B cell (primary cell): ENCODE data around the gene PDCD4. TPM values are rescaled to one million over a fixed set of nuclear protein-coding genes. Genes with fewer than 3 reads are reported as not detected.

ENCODE experiments used
- ATAC-seq: fragments of 200-7000 bp; cut with Tn5 transposase; one replicate; pipeline ENCODE4 v1.10.0; 2021; ENCODE audit warnings: low read depth, mild to moderate bottlenecking, moderate number of reproducible peaks, moderate library complexity
- CTCF ChIA-PET: fragments of 350-600 bp; sonication (Branson Sonifier 250); formaldehyde crosslinking; loops from one replicate; lab custom pipeline; 2021; ENCODE audit warnings: antibody characterized with exemption, inconsistent platforms; lab: Charles Lee
- POLR2A ChIA-PET: fragments of 350-600 bp; sonication (Branson Sonifier 250); formaldehyde crosslinking; loops from one replicate; lab custom pipeline; 2021; ENCODE audit warnings: antibody characterized with exemption; lab: Charles Lee
- DNase-seq: peaks from one replicate; pipeline ENCODE4 v3.0.0; 2013
- H2AFZ ChIP-seq: 2 replicates; pipeline ENCODE4 v1.6.1; 2012; ENCODE audit warnings: mild to moderate bottlenecking, low read depth, low read length; ENCODE audit not compliant: insufficient read depth, poor library complexity, severe bottlenecking
- H3K27ac ChIP-seq, 2 donors: 1 replicate in 1 of 2; 2 replicates in 1 of 2; pipeline ENCODE4 v1.5.1; 2012 to 2013; ENCODE audit warnings: low read length in 2 of 2, mild to moderate bottlenecking in 2 of 2, moderate library complexity in 1 of 2
- H3K27me3 ChIP-seq, 4 experiments: fragments of 200-600 bp in 1 of 4; sonication (generic) in 1 of 4; replicated peaks in 1 of 4; 1 replicate in 2 of 4; 2 replicates in 2 of 4; pipeline versions ENCODE4 v1.6.1 to v1.7.0; 2013 to 2016; ENCODE audit warnings: low read length in 3 of 4, mild to moderate bottlenecking in 2 of 4, mixed read lengths in 1 of 4, moderate library complexity in 1 of 4; ENCODE audit not compliant: insufficient read depth in 4 of 4, control insufficient read depth in 3 of 4; ENCODE audit errors: control extremely low read depth in 1 of 4
- H3K36me3 ChIP-seq, 2 experiments: replicated peaks in 1 of 2; 1 replicate in 1 of 2; 2 replicates in 1 of 2; pipeline versions ENCODE4 v1.6.1 to v1.7.1; 2013; ENCODE audit warnings: low read length in 1 of 2; ENCODE audit not compliant: insufficient read depth in 2 of 2, control insufficient read depth in 1 of 2; ENCODE audit errors: control extremely low read depth in 1 of 2, extremely low read depth in 1 of 2
- H3K4me1 ChIP-seq, 2 donors: fragments of 200-600 bp in 1 of 2; sonication (generic) in 1 of 2; 1 replicate in 1 of 2; 2 replicates in 1 of 2; pipeline versions ENCODE4 v1.5.1 to v1.6.1; 2013 to 2017; ENCODE audit warnings: low read length in 2 of 2; ENCODE audit not compliant: control insufficient read depth in 2 of 2, insufficient read depth in 2 of 2
- H3K4me2 ChIP-seq: replicated peaks from 2 replicates; pipeline ENCODE3; 2012; ENCODE audit warnings: mild to moderate bottlenecking, low read depth, low read length; ENCODE audit not compliant: poor library complexity, severe bottlenecking
- H3K4me3 ChIP-seq, 5 experiments: fragments of 200-600 bp in 1 of 5; sonication (generic) in 1 of 5; 1 replicate in 3 of 5; 2 replicates in 2 of 5; pipeline versions ENCODE4 v1.5.1 to v1.7.0; 2011 to 2016; ENCODE audit warnings: low read length in 4 of 5, mild to moderate bottlenecking in 4 of 5, low read depth in 2 of 5, control low read depth in 1 of 5, moderate library complexity in 1 of 5; ENCODE audit not compliant: insufficient read depth in 1 of 5; ENCODE audit errors: control extremely low read depth in 1 of 5, extremely low read depth in 1 of 5
- H3K79me2 ChIP-seq: fragments of 200-600 bp; sonication (generic); one replicate; pipeline ENCODE4 v1.6.0; 2016; ENCODE audit warnings: low read length; ENCODE audit not compliant: control insufficient read depth, insufficient read depth
- H3K9ac ChIP-seq: fragments of 200-600 bp; sonication (generic); 2 replicates; pipeline ENCODE4 v1.6.1; 2017; ENCODE audit warnings: mild to moderate bottlenecking, low read length, moderate library complexity
- H3K9me3 ChIP-seq, 3 donors: one replicate each; pipeline versions ENCODE4 v1.6.1 to v1.7.1; 2013; ENCODE audit warnings: low read length in 2 of 3; ENCODE audit not compliant: control insufficient read depth in 2 of 3, insufficient read depth in 1 of 3; ENCODE audit errors: control extremely low read depth in 1 of 3
- H4K20me1 ChIP-seq: 2 replicates; pipeline ENCODE4 v1.6.0; 2012; ENCODE audit warnings: mild to moderate bottlenecking, low read length; ENCODE audit not compliant: insufficient read depth, control insufficient read depth, poor library complexity, severe bottlenecking
- H3K27ac Mint-ChIP-seq: one replicate; pipeline ENCODE4 v1.8.0; 2021; ENCODE audit warnings: mixed read lengths
- H3K27me3 Mint-ChIP-seq: one replicate; pipeline ENCODE4 v1.8.0; 2021; ENCODE audit warnings: mixed read lengths
- H3K4me1 Mint-ChIP-seq: one replicate; pipeline ENCODE4 v1.8.0; 2021; ENCODE audit warnings: mixed read lengths
- H3K4me3 Mint-ChIP-seq: one replicate; pipeline ENCODE4 v1.8.0; 2021; ENCODE audit warnings: mixed read lengths
- H3K9me3 Mint-ChIP-seq: one replicate; pipeline ENCODE4 v1.8.0; 2022; ENCODE audit warnings: mixed read lengths; ENCODE audit not compliant: insufficient read depth
- CTCF ChIP-seq: fragments of 200-600 bp; IDR thresholded peaks from one replicate; pipeline ENCODE4 v1.8.0; 2022; ENCODE audit warnings: antibody characterized with exemption, mild to moderate bottlenecking
- EZH2 ChIP-seq: IDR thresholded peaks from 2 replicates; pipeline ENCODE4 v1.6.1; 2012; ENCODE audit warnings: borderline replicate concordance, low read depth, mild to moderate bottlenecking, moderate library complexity, low read length; ENCODE audit not compliant: insufficient read depth, poor library complexity, severe bottlenecking
- WGBS: methylation state at CpG from one replicate; pipeline ENCODE4 v1.1.5; 2013; ENCODE audit warnings: missing lambda C conversion rate; ENCODE audit not compliant: insufficient coverage; 5-methylcytosine and 5-hydroxymethylcytosine counted together
- intact Hi-C: fragments of 100-400 bp; cut with micrococcal nuclease; formaldehyde crosslinking; loops from one replicate; pipeline ENCODE4 v1.10.0; 2022
- polyA plus RNA-seq: library from polyadenylated mRNA; depleted of rRNA; stranded (reverse); fragments of >200 nt; gene quantifications from 2 replicates; pipeline ENCODE4 v1.2.3, GENCODE V29; 2012
- total RNA-seq, 2 donors: library from RNA; stranded (reverse); fragments of 120-200 nt in 1 of 2; gene quantifications; 1 replicate in 1 of 2; 2 replicates in 1 of 2; pipeline versions ENCODE4 v1.2.3 to v1.2.4, GENCODE V29; 2013 to 2022

Gene PDCD4
- total and polyA plus RNA-seq, 2 donors (not counting 1 experiment from before 2014, with no cell fraction given): 33.9 to 169 TPM

GRCh38 chr10:110824152-110824441 lies 47.6 kb upstream of the PDCD4 start:
- no peak overlapping the region for H3K9ac ChIP-seq
- H3K4me3 Mint-ChIP-seq: no peak overlapping the region
- H3K27me3 Mint-ChIP-seq: no peaks in the 10 kb centered on the region
- no peaks in the 10 kb centered on the region for H3K9me3 ChIP-seq
- WGBS: no CpG with 5 or more reads among the region's 1 CpG
- ATAC-seq (no peak), DNase-seq (no peak)
- H3K27ac Mint-ChIP-seq: no peak overlapping the region
- no peak for TF ChIP-seq EZH2
- TF ChIP-seq CTCF: no peak
- no peak overlapping the region for H2AFZ ChIP-seq
- no peaks in the 10 kb centered on the region for H3K36me3 ChIP-seq
- ChIA-PET CTCF (interaction anchor here (1.9 to 2.5 kb wide), 2 partner anchors 21 to 70 kb away, joined by 7 read pairs; no protein-coding TSS in a partner anchor), POLR2A (no interaction called here)
- intact Hi-C loops: no loop called here
- H3K27me3 ChIP-seq: no peaks in the 10 kb centered on the region
- no peak overlapping the region for H3K4me3 ChIP-seq
- no peaks in the 10 kb centered on the region for H3K9me3 Mint-ChIP-seq
- H3K4me1 ChIP-seq: peaks cover 12 to 13% of the 10 kb centered on the region in 2 donors
- no peak overlapping the region for H3K27ac ChIP-seq
- no peak overlapping the region for H3K4me2 ChIP-seq
- peaks cover 26% of the 10 kb centered on the region for H3K4me1 Mint-ChIP-seq
- no peaks in the 10 kb centered on the region for H4K20me1 ChIP-seq
- no peaks in the 10 kb centered on the region for H3K79me2 ChIP-seq

- no peak for TF ChIP-seq EZH2
- no peak for TF ChIP-seq CTCF
- H3K4me1 ChIP-seq: peaks cover 14 to 17% of the 10 kb centered on the region in 2 donors
- H3K4me3 ChIP-seq: no peak overlapping the region
- no peaks in the 10 kb centered on the region for H3K9me3 ChIP-seq
- intact Hi-C loops: no loop called here
- peaks cover 28% of the 10 kb centered on the region for H3K4me1 Mint-ChIP-seq
- no peaks in the 10 kb centered on the region for H3K27me3 Mint-ChIP-seq
- no peak overlapping the region for H3K27ac Mint-ChIP-seq
- H3K27me3 ChIP-seq: no peaks in the 10 kb centered on the region
- 100% methylated on average over 2 of the region's 5 CpGs for WGBS
- H3K4me2 ChIP-seq: no peak overlapping the region
- H3K79me2 ChIP-seq: no peaks in the 10 kb centered on the region
- H3K9me3 Mint-ChIP-seq: no peaks in the 10 kb centered on the region
- no peaks in the 10 kb centered on the region for H4K20me1 ChIP-seq
- no peak overlapping the region for H3K9ac ChIP-seq
- H3K4me3 Mint-ChIP-seq: no peak overlapping the region
- ATAC-seq (no peak), DNase-seq (no peak)
- H2AFZ ChIP-seq: no peak overlapping the region
- CTCF ChIA-PET: interaction anchor here (1.0 to 1.3 kb wide), 3 partner anchors 13 to 41 kb away, joined by 3 to 6 read pairs (median 3); no protein-coding TSS in a partner anchor
- no peaks in the 10 kb centered on the region for H3K36me3 ChIP-seq
- POLR2A ChIA-PET: no interaction called here
- H3K27ac ChIP-seq: no peak overlapping the region
These were observed 47.1 kb upstream of the PDCD4 start for GRCh38 chr10:110824660-110825059.
